Right lobe of liver (tissue), 6 donors: ENCODE results near the gene NAGLU. TPM values are rescaled to one million over a fixed set of nuclear protein-coding genes. Genes with fewer than 3 reads are reported as not detected.

Experiments
- ATAC-seq, 4 donors: fragments of 200-7000 bp; cut with Tn5 transposase; one replicate each; pipeline ENCODE4 v1.9.1; 2020; ENCODE audit warnings: mild to moderate bottlenecking in 4 of 4, moderate library complexity in 4 of 4
- DNase-seq, 3 donors: peaks; one replicate each; pipeline ENCODE4 v3.0.0-alpha.2; 2020
- H3K27ac ChIP-seq, 3 donors: fragments of 200-600 bp; one replicate each; pipeline ENCODE4 v1.8.0; 2022
- H3K27me3 ChIP-seq, 2 donors: fragments of 200-600 bp; one replicate each; pipeline ENCODE4 v1.8.0; 2022
- H3K36me3 ChIP-seq, 4 donors: fragments of 200-600 bp; sonication (generic) in 1 of 4; one replicate each; pipeline versions ENCODE4 v1.5.1 to v1.8.0; 2017 to 2022; ENCODE audit warnings: control low read depth in 1 of 4
- H3K4me1 ChIP-seq, 4 donors: fragments of 200-600 bp; sonication (generic) in 1 of 4; one replicate each; pipeline versions ENCODE4 v1.5.1 to v1.8.0; 2017 to 2022; ENCODE audit warnings: control low read depth in 1 of 4
- H3K4me3 ChIP-seq, 3 donors: fragments of 200-600 bp; one replicate each; pipeline ENCODE4 v1.8.0; 2022
- H3K9me3 ChIP-seq, 4 donors: fragments of 200-600 bp; sonication (generic) in 1 of 4; one replicate each; pipeline versions ENCODE4 v1.5.1 to v1.8.0; 2017 to 2022; ENCODE audit warnings: control low read depth in 1 of 4
- POLR2A ChIP-seq: fragments of 450-650 bp; IDR thresholded peaks from one replicate; pipeline ENCODE4 v1.6.1; 2017; ENCODE audit warnings: antibody characterized with exemption, mild to moderate bottlenecking
- WGBS: methylation state at CpG from one replicate; pipeline ENCODE4 v1.1.6; 2018; ENCODE audit warnings: low coverage, low lambda C conversion rate; ENCODE audit not compliant: insufficient coverage; ENCODE audit errors: missing lambda C conversion rate; 5-methylcytosine and 5-hydroxymethylcytosine counted together
- intact Hi-C, 2 donors: fragments of 100-400 bp; cut with DNase I; formaldehyde crosslinking; loops; one replicate each; pipeline versions ENCODE4 v1.11.2 to v1.14.1; 2022
- total RNA-seq, 6 experiments: library from RNA; depleted of rRNA in 2 of 6; stranded (reverse); fragments of >200 nt in 2 of 6; fragmentation: NEBNext Ultra II Directional in 3 of 6; extraction: Animal tissue kit (Norgen Biotek cat#: 25700) in 3 of 6; gene quantifications; one replicate each; pipeline versions ENCODE4 v1.1.0 to v1.2.4, GENCODE V29; 2016 to 2023
- TF ChIP-seq, protein P1 (sequence below), 4 donors: fragments of 200-600 bp in 3 of 4; fragments of 450-650 bp in 1 of 4; IDR thresholded peaks; one replicate each; pipeline versions ENCODE4 v1.5.1 to v1.8.0; 2016 to 2022; ENCODE audit warnings: antibody characterized with exemption in 4 of 4, mild to moderate bottlenecking in 2 of 4
- donor health status: DM: no; HTN: yes; CAD: no.
- donor health status: DM: no; HTN: no; CAD: no.
- donor health status: DM: no; HTN: no; CAD: no.
- donor health status: DM: no; HTN: yes; CAD: no.
- donor health status: DM: no; HTN: yes; CAD: no.

NAGLU gene
- total RNA-seq, 6 experiments from 2014 or later: 36.4 to 81.6 (median 43.7) TPM

DNA sequence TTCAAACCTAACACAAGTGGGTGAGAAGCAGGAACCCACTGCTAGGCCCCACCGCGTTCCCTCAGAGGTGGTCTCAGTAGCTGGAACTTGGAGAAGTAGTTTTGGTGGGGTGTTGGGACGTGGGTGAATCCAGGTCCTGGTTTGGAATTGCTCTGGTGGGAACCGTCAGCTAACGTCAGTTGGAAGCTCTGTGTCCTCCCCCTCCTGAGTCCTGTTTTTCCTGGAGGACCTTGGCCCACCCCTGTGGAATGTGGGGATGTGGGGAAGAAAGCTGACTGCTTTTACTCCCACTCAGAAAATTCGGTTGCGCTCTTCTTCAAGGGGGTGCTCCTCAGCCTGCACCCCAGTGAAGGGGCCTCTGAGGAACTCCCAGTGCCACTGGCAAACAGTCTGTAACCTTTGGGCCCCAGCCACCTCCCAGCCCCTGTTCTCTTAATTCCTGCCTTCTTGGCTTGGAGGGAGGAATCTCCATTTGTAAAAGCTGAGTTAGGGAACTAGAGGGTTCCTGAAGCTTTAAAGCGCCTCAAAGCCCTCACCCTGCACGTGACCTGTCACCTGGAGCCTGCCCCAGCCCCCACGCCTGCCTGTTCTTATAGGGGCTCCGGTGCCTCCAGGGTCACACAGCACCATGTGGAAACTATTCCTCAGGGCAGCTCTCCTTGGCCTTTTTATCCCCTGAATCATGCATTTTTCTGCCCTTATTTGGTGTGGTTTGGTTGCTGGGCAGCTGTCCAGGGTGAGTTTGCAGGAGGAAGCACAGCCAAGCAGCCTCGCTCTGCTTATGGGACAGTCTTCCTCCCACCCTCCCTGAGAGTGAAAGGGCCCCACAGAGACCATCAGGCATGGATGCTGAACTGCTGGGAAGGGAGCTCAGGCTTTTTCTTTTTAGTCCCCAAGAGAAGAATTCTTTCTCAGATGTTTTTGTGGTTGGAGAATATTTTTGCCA is 16.2 kb upstream of the NAGLU start:
- peak; percentile 56 to 72 (median 65) for ATAC-seq
- Histone ChIP-seq H3K27ac (peak overlapping the region; percentile 89 to 93 (median 92)), H3K9me3 (no peaks in the 10 kb centered on the region), H3K4me1 (peaks cover 0 to 47% (median 15%) of the 10 kb centered on the region in 4 donors), H3K27me3 (no peaks in the 10 kb centered on the region), H3K4me3 (no peak overlapping the region), H3K36me3 (peaks cover 0 to 1% (median under 1%) of the 10 kb centered on the region in 4 donors)
- 43% methylated on average over 9 of the region's 12 CpGs for WGBS
- intact Hi-C loops: loop anchor here (5.0 to 10.0 kb wide), 2 partner anchors 103 to 195 kb away; no protein-coding TSS in a partner anchor
- DNase-seq: peak; percentile 87 to 90 (median 89)
- peak; percentile 16 for TF ChIP-seq POLR2A
- TF ChIP-seq, protein P1, sequence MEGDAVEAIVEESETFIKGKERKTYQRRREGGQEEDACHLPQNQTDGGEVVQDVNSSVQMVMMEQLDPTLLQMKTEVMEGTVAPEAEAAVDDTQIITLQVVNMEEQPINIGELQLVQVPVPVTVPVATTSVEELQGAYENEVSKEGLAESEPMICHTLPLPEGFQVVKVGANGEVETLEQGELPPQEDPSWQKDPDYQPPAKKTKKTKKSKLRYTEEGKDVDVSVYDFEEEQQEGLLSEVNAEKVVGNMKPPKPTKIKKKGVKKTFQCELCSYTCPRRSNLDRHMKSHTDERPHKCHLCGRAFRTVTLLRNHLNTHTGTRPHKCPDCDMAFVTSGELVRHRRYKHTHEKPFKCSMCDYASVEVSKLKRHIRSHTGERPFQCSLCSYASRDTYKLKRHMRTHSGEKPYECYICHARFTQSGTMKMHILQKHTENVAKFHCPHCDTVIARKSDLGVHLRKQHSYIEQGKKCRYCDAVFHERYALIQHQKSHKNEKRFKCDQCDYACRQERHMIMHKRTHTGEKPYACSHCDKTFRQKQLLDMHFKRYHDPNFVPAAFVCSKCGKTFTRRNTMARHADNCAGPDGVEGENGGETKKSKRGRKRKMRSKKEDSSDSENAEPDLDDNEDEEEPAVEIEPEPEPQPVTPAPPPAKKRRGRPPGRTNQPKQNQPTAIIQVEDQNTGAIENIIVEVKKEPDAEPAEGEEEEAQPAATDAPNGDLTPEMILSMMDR (IDR thresholded peaks at IDR 0.05): no peak

DNA sequence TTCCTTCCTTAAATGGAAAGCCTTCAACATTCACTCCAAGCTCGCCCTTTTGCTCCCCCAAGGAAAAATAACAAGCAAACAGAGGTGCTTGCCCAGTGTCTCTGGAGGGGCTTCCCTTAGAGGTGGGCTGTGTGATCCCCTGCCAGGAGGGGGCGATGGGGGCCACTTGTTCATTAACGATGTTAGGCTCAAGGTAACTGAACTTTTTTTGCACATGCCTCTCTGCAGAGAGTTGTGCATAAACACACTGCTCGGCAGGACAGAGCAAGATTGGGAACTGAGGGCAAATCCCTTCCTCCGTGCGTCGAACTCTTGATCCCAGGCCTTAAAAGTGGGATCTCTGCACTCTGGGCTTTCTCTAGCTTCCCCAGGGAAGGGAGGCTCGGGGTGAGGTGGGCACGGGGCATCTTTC is 15.5 kb upstream of the NAGLU start:
- TF ChIP-seq, protein P1 (IDR thresholded peaks at IDR 0.05): peak in 2 of 4 donors; percentile 16 to 17
- no peak for TF ChIP-seq POLR2A
- Histone ChIP-seq H3K4me3 (no peak overlapping the region), H3K27me3 (no peaks in the 10 kb centered on the region), H3K9me3 (no peaks in the 10 kb centered on the region), H3K27ac (peak overlapping the region; percentile 77 to 92 (median 89)), H3K4me1 (peaks cover 0 to 51% (median 17%) of the 10 kb centered on the region in 4 donors), H3K36me3 (no peaks in the 10 kb centered on the region)
- intact Hi-C loops: no loop called here
- no peak for ATAC-seq
- DNase-seq: no peak
- 43% methylated on average over 4 of the region's 9 CpGs for WGBS

DNA sequence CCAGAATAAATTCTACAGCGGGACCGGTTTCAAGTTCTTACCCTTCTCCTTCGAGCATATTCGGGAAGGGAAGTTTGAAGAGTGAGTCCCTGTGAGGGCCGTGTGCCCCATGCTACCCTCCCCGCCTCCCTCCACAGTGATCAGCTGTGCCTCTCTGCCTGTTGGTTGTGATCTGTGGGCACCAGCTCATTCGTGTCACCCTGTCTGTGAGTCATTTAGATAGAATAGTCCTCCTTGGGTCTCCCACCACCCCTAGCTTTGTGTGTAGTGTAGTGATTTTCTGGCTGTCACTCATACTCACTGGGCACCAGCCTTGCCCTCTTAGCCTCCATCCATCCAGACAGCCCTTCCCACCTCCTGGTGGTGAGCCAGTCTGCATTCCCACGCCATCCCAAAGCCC is 15.0 kb upstream of the NAGLU start:
- no peak for ATAC-seq
- Histone ChIP-seq H3K4me1 (peaks cover 0 to 51% (median 17%) of the 10 kb centered on the region in 4 donors), H3K36me3 (no peaks in the 10 kb centered on the region), H3K9me3 (no peaks in the 10 kb centered on the region), H3K4me3 (no peak overlapping the region), H3K27me3 (no peaks in the 10 kb centered on the region), H3K27ac (peak overlapping the region; percentile 77 to 92 (median 89))
- DNase-seq: no peak
- WGBS: 60% methylated on average over 4 of the region's 8 CpGs
- no peak for TF ChIP-seq POLR2A
- TF ChIP-seq, protein P1 (IDR thresholded peaks at IDR 0.05): no peak
- intact Hi-C loops: no loop called here

GRCh38 chr17:42521666-42522262 is 14.3 kb upstream of the NAGLU start:
- no peak for DNase-seq
- Histone ChIP-seq H3K4me3 (no peak overlapping the region), H3K36me3 (no peaks in the 10 kb centered on the region), H3K4me1 (peaks cover 0 to 58% (median 17%) of the 10 kb centered on the region in 4 donors), H3K27ac (peak overlapping the region; percentile 77 to 92 (median 89)), H3K9me3 (no peaks in the 10 kb centered on the region), H3K27me3 (no peaks in the 10 kb centered on the region)
- WGBS: 65% methylated on average over 4 of the region's 11 CpGs
- ATAC-seq: no peak
- intact Hi-C loops: no loop called here
- TF ChIP-seq, protein P1 (IDR thresholded peaks at IDR 0.05): no peak
- TF ChIP-seq POLR2A: no peak
